Measurements from ENCODE around the gene EDA2R.

The EDA2R gene

DNA sequence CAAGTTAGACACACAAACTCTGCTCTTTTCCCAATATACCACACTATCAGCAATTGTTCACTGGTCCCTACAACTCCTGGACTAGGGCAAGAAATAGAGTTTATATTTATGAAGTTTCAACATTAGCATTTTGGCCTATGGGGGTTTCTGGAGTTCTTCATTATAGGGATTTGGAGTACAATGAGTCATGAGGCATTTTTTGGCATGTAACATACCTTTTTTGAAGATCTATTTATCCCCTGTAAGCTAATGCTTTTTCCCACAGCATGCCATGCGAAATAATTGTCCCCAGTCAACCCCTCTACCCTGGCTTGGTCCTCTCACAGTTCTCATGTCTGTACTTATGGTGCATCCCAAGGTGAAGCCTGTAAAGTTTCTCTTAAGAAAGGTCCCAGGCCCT is 36.7 kb upstream of the EDA2R start:
- DNase-seq (ENCODE audit: extremely low spot score) = no peak
- no peak for TF ChIP-seq ZNF384 (IDR thresholded peaks at IDR 0.05)
- TF ChIP-seq LEF1 (IDR thresholded peaks at IDR 0.05; ENCODE audit: borderline replicate concordance) = no peak
- TF ChIP-seq ARNT (IDR thresholded peaks at IDR 0.05) = no peak
- no peak for TF ChIP-seq FOXK2 (IDR thresholded peaks at IDR 0.05)
- TF ChIP-seq FOXA1 (IDR thresholded peaks at IDR 0.05) = no peak
- no peak for TF ChIP-seq NFRKB (IDR thresholded peaks at IDR 0.05)
- TF ChIP-seq BHLHE40 (IDR thresholded peaks at IDR 0.05; ENCODE audit: borderline replicate concordance) = no peak
- no peak for TF ChIP-seq SUZ12 (IDR thresholded peaks at IDR 0.05)
- TF ChIP-seq HDGF (IDR thresholded peaks at IDR 0.05; ENCODE audit: borderline replicate concordance) = no peak
- TF ChIP-seq FOXM1 (IDR thresholded peaks at IDR 0.05; ENCODE audit: borderline replicate concordance) = no peak
- ChIA-PET POLR2A (no interaction called here), CTCF (no interaction called here)

DNA sequence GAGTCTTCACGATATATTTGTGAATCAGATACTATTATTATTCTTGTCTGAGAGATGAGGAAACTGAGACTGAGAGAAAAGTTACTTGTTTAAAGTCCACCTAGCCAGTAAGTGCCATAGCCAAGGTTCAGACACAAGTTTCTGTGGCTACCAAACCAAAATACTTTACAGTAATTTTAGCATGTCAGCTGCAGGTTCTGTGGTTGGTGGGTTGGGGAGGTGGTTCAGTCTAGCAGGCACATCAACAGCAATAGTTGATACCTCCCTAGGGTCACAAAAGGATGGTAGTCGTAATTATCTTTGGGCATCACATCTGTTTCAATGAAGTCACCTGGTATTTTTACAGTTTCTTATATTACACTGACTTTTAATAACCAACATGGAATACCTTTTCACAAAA is 35.6 kb upstream of the EDA2R start:
- TF ChIP-seq FOXA1 (IDR thresholded peaks at IDR 0.05) (no peak), HDGF (IDR thresholded peaks at IDR 0.05; ENCODE audit: borderline replicate concordance) (no peak), NFRKB (IDR thresholded peaks at IDR 0.05) (no peak), LEF1 (IDR thresholded peaks at IDR 0.05; ENCODE audit: borderline replicate concordance) (no peak), L3MBTL2 (conservative IDR thresholded peaks at IDR 0.05) (no peak), BHLHE40 (IDR thresholded peaks at IDR 0.05; ENCODE audit: borderline replicate concordance) (no peak), CTBP1 (IDR thresholded peaks at IDR 0.05; ENCODE audit: borderline replicate concordance) (no peak), FOXM1 (IDR thresholded peaks at IDR 0.05; ENCODE audit: borderline replicate concordance) (no peak), ZNF384 (IDR thresholded peaks at IDR 0.05) (no peak), FOXK2 (IDR thresholded peaks at IDR 0.05) (no peak), TARDBP (IDR thresholded peaks at IDR 0.05) (no peak), ARNT (IDR thresholded peaks at IDR 0.05) (no peak), SUZ12 (IDR thresholded peaks at IDR 0.05) (no peak), SP1 (IDR thresholded peaks at IDR 0.05) (no peak), ELF4 (IDR thresholded peaks at IDR 0.05) (no peak)
- TF ChIP-seq, protein P1, sequence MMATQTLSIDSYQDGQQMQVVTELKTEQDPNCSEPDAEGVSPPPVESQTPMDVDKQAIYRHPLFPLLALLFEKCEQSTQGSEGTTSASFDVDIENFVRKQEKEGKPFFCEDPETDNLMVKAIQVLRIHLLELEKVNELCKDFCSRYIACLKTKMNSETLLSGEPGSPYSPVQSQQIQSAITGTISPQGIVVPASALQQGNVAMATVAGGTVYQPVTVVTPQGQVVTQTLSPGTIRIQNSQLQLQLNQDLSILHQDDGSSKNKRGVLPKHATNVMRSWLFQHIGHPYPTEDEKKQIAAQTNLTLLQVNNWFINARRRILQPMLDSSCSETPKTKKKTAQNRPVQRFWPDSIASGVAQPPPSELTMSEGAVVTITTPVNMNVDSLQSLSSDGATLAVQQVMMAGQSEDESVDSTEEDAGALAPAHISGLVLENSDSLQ (IDR thresholded peaks at IDR 0.05) = no peak
- POLR2A ChIA-PET = no interaction called here
- no peak for DNase-seq (ENCODE audit: extremely low spot score)
- CTCF ChIA-PET = no interaction called here

GRCh38 chrX:66672106-66672505 is 33.2 kb upstream of the EDA2R start:
- no peak for DNase-seq (ENCODE audit: extremely low spot score)
- no peak for TF ChIP-seq ELF4 (IDR thresholded peaks at IDR 0.05)
- no peak for TF ChIP-seq FOXK2 (IDR thresholded peaks at IDR 0.05)
- TF ChIP-seq CTBP1 (IDR thresholded peaks at IDR 0.05; ENCODE audit: borderline replicate concordance) = no peak
- no peak for TF ChIP-seq NFRKB (IDR thresholded peaks at IDR 0.05)
- no peak for TF ChIP-seq SP1 (IDR thresholded peaks at IDR 0.05)
- no peak for TF ChIP-seq HDGF (IDR thresholded peaks at IDR 0.05; ENCODE audit: borderline replicate concordance)
- CTCF ChIA-PET = no interaction called here
- POLR2A ChIA-PET = no interaction called here

DNA sequence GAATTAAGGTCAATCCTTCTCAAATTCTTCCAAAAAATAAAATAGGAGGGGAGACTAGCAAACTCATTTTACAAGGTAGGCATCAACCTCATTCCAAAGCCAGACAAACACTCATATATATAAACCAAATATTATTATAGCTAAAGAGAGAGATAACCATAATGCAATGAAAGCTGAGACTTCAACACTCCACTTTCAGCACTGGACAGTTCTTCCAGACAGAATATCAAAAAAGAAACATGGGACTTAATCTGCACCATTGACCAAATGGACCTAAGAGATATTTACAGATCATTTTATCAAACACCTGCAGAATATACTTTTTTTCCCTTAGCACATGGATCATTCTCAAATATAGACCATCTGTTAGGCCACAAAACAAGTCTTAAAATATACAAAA is 15.5 kb upstream of the EDA2R start:
- TF ChIP-seq LEF1 (IDR thresholded peaks at IDR 0.05; ENCODE audit: borderline replicate concordance) = no peak
- no peak for TF ChIP-seq SP1 (IDR thresholded peaks at IDR 0.05)
- no peak for TF ChIP-seq ARNT (IDR thresholded peaks at IDR 0.05)
- no peak for TF ChIP-seq BHLHE40 (IDR thresholded peaks at IDR 0.05; ENCODE audit: borderline replicate concordance)
- TF ChIP-seq, protein P1 (IDR thresholded peaks at IDR 0.05) = no peak
- TF ChIP-seq ELF4 (IDR thresholded peaks at IDR 0.05) = no peak
- TF ChIP-seq HDGF (IDR thresholded peaks at IDR 0.05; ENCODE audit: borderline replicate concordance) = no peak
- no peak for DNase-seq (ENCODE audit: extremely low spot score)
- POLR2A ChIA-PET = no interaction called here
- CTCF ChIA-PET = no interaction called here

DNA sequence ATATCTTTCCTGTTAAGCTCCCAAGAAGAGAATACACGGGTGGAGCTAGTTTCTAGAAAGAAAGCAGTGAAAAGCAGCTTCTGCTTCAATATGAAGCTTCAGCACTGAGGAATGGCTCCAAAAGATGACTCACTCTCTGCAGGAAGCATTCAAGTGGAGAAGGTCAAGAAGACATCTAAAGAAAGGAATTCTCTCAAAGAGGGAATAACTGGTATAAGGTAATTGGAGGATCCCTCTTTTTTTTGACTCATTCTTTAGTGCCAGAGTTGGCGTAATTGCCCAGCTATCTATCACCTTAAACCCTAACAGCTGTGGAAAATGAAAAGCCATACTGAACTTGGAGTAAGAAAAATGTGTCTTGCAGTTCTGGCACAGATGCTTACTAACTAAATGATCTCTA is 3.5 kb downstream of the EDA2R start:
- DNase-seq (ENCODE audit: extremely low spot score) = no peak
- CTCF ChIA-PET = interaction anchor here (0.7 kb wide), 1 partner anchor 38 kb away, joined by 3 read pairs; no protein-coding TSS in a partner anchor
- no peak for TF ChIP-seq HDGF (IDR thresholded peaks at IDR 0.05; ENCODE audit: borderline replicate concordance)
- TF ChIP-seq, protein P1 (IDR thresholded peaks at IDR 0.05) = no peak
- TF ChIP-seq BHLHE40 (IDR thresholded peaks at IDR 0.05; ENCODE audit: borderline replicate concordance) = no peak
- no peak for TF ChIP-seq FOXK2 (IDR thresholded peaks at IDR 0.05)
- TF ChIP-seq ZNF384 (IDR thresholded peaks at IDR 0.05) = no peak
- TF ChIP-seq FOXA1 (IDR thresholded peaks at IDR 0.05) = no peak
- POLR2A ChIA-PET = no interaction called here

- TF ChIP-seq ZNF384 (IDR thresholded peaks at IDR 0.05) (no peak), SUZ12 (IDR thresholded peaks at IDR 0.05) (no peak)
- POLR2A ChIA-PET = no interaction called here
- no peak for DNase-seq (ENCODE audit: extremely low spot score)
- CTCF ChIA-PET = no interaction called here
These were observed 4.6 kb downstream of the EDA2R start for GRCh38 chrX:66634272-66634671.

- no peak for DNase-seq (ENCODE audit: extremely low spot score)
- ChIA-PET CTCF (no interaction called here), POLR2A (no interaction called here)
- no peak for TF ChIP-seq TARDBP (IDR thresholded peaks at IDR 0.05)
- no peak for TF ChIP-seq FOXA1 (IDR thresholded peaks at IDR 0.05)
- TF ChIP-seq L3MBTL2 (conservative IDR thresholded peaks at IDR 0.05) = no peak
- TF ChIP-seq LEF1 (IDR thresholded peaks at IDR 0.05; ENCODE audit: borderline replicate concordance) = no peak
- no peak for TF ChIP-seq ZNF384 (IDR thresholded peaks at IDR 0.05)
- TF ChIP-seq SP1 (IDR thresholded peaks at IDR 0.05) = no peak
- no peak for TF ChIP-seq FOXK2 (IDR thresholded peaks at IDR 0.05)
- TF ChIP-seq NFRKB (IDR thresholded peaks at IDR 0.05) = no peak
- no peak for TF ChIP-seq ELF4 (IDR thresholded peaks at IDR 0.05)
- TF ChIP-seq BHLHE40 (IDR thresholded peaks at IDR 0.05; ENCODE audit: borderline replicate concordance) = no peak
- no peak for TF ChIP-seq SUZ12 (IDR thresholded peaks at IDR 0.05)
- no peak for TF ChIP-seq CTBP1 (IDR thresholded peaks at IDR 0.05; ENCODE audit: borderline replicate concordance)
- TF ChIP-seq HDGF (IDR thresholded peaks at IDR 0.05; ENCODE audit: borderline replicate concordance) = no peak
These were observed 5.3 kb downstream of the EDA2R start for GRCh38 chrX:66633541-66633940.
